BJ (cell line): ENCODE measurements around the gene KCND3. TPM values are rescaled to one million over a fixed set of nuclear protein-coding genes. Genes with fewer than 3 reads are reported as not detected.

Source experiments
- CTCF ChIA-PET: fragments of 350-600 bp; formaldehyde crosslinking; extraction: SDS; loops from one replicate; lab custom pipeline; 2021; ENCODE audit warnings: antibody characterized with exemption, inconsistent platforms; lab: Yijun Ruan, JAX
- POLR2A ChIA-PET: fragments of 300-600 bp; sonication (Branson Sonifier 250); formaldehyde crosslinking; extraction: SDS; loops from one replicate; lab custom pipeline; 2021; ENCODE audit warnings: antibody characterized with exemption; lab: Charles Lee
- DNase-seq: peaks from one replicate; pipeline ENCODE4 v3.0.0-alpha.2; 2011; ENCODE audit warnings: low read depth
- H3K27me3 ChIP-seq: 2 replicates; pipeline ENCODE4 v1.6.0; 2011; ENCODE audit warnings: low read length; ENCODE audit not compliant: control insufficient read depth, insufficient read depth
- H3K36me3 ChIP-seq: 2 replicates; pipeline ENCODE4 v1.5.1; 2011; ENCODE audit warnings: low read length; ENCODE audit not compliant: control insufficient read depth, insufficient read depth
- H3K4me3 ChIP-seq: 2 replicates; pipeline ENCODE4 v1.5.1; 2011; ENCODE audit warnings: low read depth, mild to moderate bottlenecking, control low read depth, low read length
- CTCF ChIP-seq: IDR thresholded peaks from 2 replicates; pipeline ENCODE4 v1.5.1; 2011; ENCODE audit warnings: low read depth, mild to moderate bottlenecking, control low read depth, inconsistent platforms, low read length, moderate library complexity; ENCODE audit not compliant: insufficient read depth
- polyA plus RNA-seq: library from polyadenylated mRNA; depleted of rRNA; stranded (reverse); fragments of >200 nt; gene quantifications from 2 replicates; pipeline ENCODE4 v1.2.3, GENCODE V29; 2011

KCND3 gene
- polyA plus RNA-seq, 1 experiment: 3.6 TPM

- H3K4me3 ChIP-seq: no peak overlapping the region
- no peaks in the 10 kb centered on the region for H3K36me3 ChIP-seq
- TF ChIP-seq CTCF: no peak
- H3K27me3 ChIP-seq: 0 out of 2 replicates have a peak, but pooled peaks cover 1% of the 10 kb centered on the region
- DNase-seq: no peak
- CTCF ChIA-PET: no interaction called here
- POLR2A ChIA-PET: no interaction called here
These were observed 104.6 kb downstream of the KCND3 start for GRCh38 chr1:111884772-111885443.

GRCh38 chr1:111882986-111883560, 106.4 kb downstream of the KCND3 start:
- no peak for TF ChIP-seq CTCF
- Histone ChIP-seq H3K27me3 (0 out of 2 replicates have a peak, but pooled peaks cover 1% of the 10 kb centered on the region), H3K4me3 (no peak overlapping the region), H3K36me3 (no peaks in the 10 kb centered on the region)
- DNase-seq: no peak
- ChIA-PET POLR2A (no interaction called here), CTCF (no interaction called here)

- H3K36me3 ChIP-seq: no peaks in the 10 kb centered on the region
- H3K4me3 ChIP-seq: no peak overlapping the region
- 0 out of 2 replicates have a peak, but pooled peaks cover 1% of the 10 kb centered on the region for H3K27me3 ChIP-seq
- CTCF ChIA-PET: no interaction called here
- POLR2A ChIA-PET: no interaction called here
- TF ChIP-seq CTCF: no peak
- DNase-seq: no peak
These were observed 106.9 kb downstream of the KCND3 start for GRCh38 chr1:111882559-111882958.

GRCh38 chr1:111880881-111881837, 108.3 kb downstream of the KCND3 start:
- POLR2A ChIA-PET: no interaction called here
- Histone ChIP-seq H3K27me3 (0 out of 2 replicates have a peak, but pooled peaks cover 1% of the 10 kb centered on the region), H3K4me3 (no peak overlapping the region), H3K36me3 (no peaks in the 10 kb centered on the region)
- CTCF ChIA-PET: no interaction called here
- TF ChIP-seq CTCF: no peak
- no peak for DNase-seq

- ChIA-PET POLR2A (no interaction called here), CTCF (no interaction called here)
- H3K36me3 ChIP-seq: no peaks in the 10 kb centered on the region
- no peak for DNase-seq
- no peak overlapping the region for H3K4me3 ChIP-seq
- TF ChIP-seq CTCF: no peak
- H3K27me3 ChIP-seq: 0 out of 2 replicates have a peak, but pooled peaks cover 1% of the 10 kb centered on the region
These were observed 110.4 kb downstream of the KCND3 start for GRCh38 chr1:111879081-111879480.
